CD4-positive, CD25-positive, alpha-beta regulatory T cell (primary cell): Measurements from ENCODE around the gene HDAC4. TPM values are rescaled to one million over a fixed set of nuclear protein-coding genes. Genes with fewer than 3 reads are reported as not detected.
A peak's percentile ranks its signal among the peaks of the same experiment; 100 is the strongest.

Source experiments
- ATAC-seq, 2 donors: fragments of 150-1000 bp; cut with Tn5 transposase; one replicate each; pipeline ENCODE4 v1.10.0; 2021; ENCODE audit warnings: low read depth in 2 of 2, moderate number of reproducible peaks in 2 of 2, moderate library complexity in 1 of 2
- DNase-seq, 3 donors: peaks; one replicate each; pipeline versions ENCODE4 v3.0.0 to v3.0.0-alpha.2; 2012 to 2022; ENCODE audit warnings: mixed read lengths in 1 of 3
- H3K27ac ChIP-seq: one replicate; pipeline ENCODE4 v1.7.0; 2013; ENCODE audit warnings: mild to moderate bottlenecking, low read length; ENCODE audit not compliant: insufficient read depth, poor library complexity, severe bottlenecking
- H3K27me3 ChIP-seq: one replicate; pipeline ENCODE4 v1.7.0; 2013; ENCODE audit warnings: low read length; ENCODE audit not compliant: control insufficient read depth, insufficient read depth
- H3K36me3 ChIP-seq: one replicate; pipeline ENCODE4 v1.7.0; 2013; ENCODE audit warnings: mild to moderate bottlenecking, low read length, moderate library complexity; ENCODE audit not compliant: control insufficient read depth, insufficient read depth
- H3K4me1 ChIP-seq: 2 replicates; pipeline ENCODE4 v1.7.0; 2013; ENCODE audit warnings: mild to moderate bottlenecking, low read length; ENCODE audit not compliant: insufficient read depth, control insufficient read depth, poor library complexity, severe bottlenecking
- H3K4me3 ChIP-seq: one replicate; pipeline ENCODE4 v1.7.0; 2013; ENCODE audit warnings: low read depth, mild to moderate bottlenecking, low read length, moderate library complexity
- H3K9me3 ChIP-seq, 2 experiments: 1 replicate in 1 of 2; 2 replicates in 1 of 2; pipeline ENCODE4 v1.7.0; 2013; ENCODE audit warnings: low read length in 2 of 2, mild to moderate bottlenecking in 1 of 2, moderate library complexity in 1 of 2; ENCODE audit not compliant: control insufficient read depth in 2 of 2
- H3K27ac Mint-ChIP-seq, 3 donors: one replicate each; pipeline ENCODE4 v1.8.0; 2020 to 2022; ENCODE audit warnings: mild to moderate bottlenecking in 3 of 3, mixed read lengths in 3 of 3, moderate library complexity in 2 of 3
- H3K27me3 Mint-ChIP-seq: one replicate; pipeline ENCODE4 v1.8.0; 2022; ENCODE audit warnings: mild to moderate bottlenecking, mixed read lengths
- H3K36me3 Mint-ChIP-seq: one replicate; pipeline ENCODE4 v1.8.0; 2020; ENCODE audit warnings: mixed read lengths
- H3K4me1 Mint-ChIP-seq, 4 donors: one replicate each; pipeline ENCODE4 v1.8.0; 2020 to 2022; ENCODE audit warnings: mixed read lengths in 4 of 4, mild to moderate bottlenecking in 1 of 4
- H3K4me3 Mint-ChIP-seq, 4 donors: one replicate each; pipeline ENCODE4 v1.8.0; 2020 to 2022; ENCODE audit warnings: mild to moderate bottlenecking in 4 of 4, mixed read lengths in 4 of 4, moderate library complexity in 3 of 4
- H3K9me3 Mint-ChIP-seq, 7 donors: one replicate each; pipeline ENCODE4 v1.8.0; 2020 to 2022; ENCODE audit warnings: mixed read lengths in 7 of 7, mild to moderate bottlenecking in 3 of 7, moderate library complexity in 2 of 7
- polyA plus RNA-seq, 4 donors: library from polyadenylated mRNA; unstranded; fragments of 300-500 nt; fragmentation: Illumina TruSeq; gene quantifications; one replicate each; pipeline ENCODE4 v1.2.3, GENCODE V29; 2021
- total RNA-seq: library from RNA; stranded (reverse); gene quantifications from one replicate; pipeline ENCODE4 v1.2.3, GENCODE V29; 2022

The HDAC4 gene
- total and polyA plus RNA-seq, 5 donors from 2014 or later = 6.5 to 118 (median 8.6) TPM

DNA sequence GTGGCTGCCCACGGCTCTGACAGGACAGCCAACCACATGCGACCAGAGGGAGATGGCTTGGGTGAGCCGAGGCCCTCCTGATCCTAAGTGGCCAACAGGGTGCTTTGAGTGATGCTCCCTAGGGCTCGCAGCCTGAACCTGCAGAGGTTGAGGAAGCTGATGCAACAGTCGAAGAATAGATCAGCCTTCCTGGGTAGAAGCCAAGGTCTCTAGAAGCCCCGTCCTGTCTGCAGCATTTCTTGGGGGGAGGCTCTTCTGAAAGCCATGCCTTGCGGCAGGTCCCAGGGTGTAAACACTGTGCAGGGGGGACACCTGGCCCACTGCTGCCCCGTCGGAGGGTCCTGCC is 136.4 kb downstream of the HDAC4 start:
- Mint-ChIP-seq H3K27ac (peak overlapping the region; percentile 98 to 100 (median 99)), H3K4me1 (peaks cover 35 to 96% (median 52%) of the 10 kb centered on the region in 4 donors), H3K9me3 (peaks cover 0 to 1% (median 0%) of the 10 kb centered on the region in 7 donors), H3K27me3 (no peaks in the 10 kb centered on the region), H3K4me3 (peak overlapping the region; percentile 64 to 99 (median 85)), H3K36me3 (peaks cover 7% of the 10 kb centered on the region)
- no peaks in the 10 kb centered on the region for H3K27me3 ChIP-seq
- H3K4me3 ChIP-seq = peak overlapping the region; percentile 75
- peaks cover 4% of the 10 kb centered on the region for H3K36me3 ChIP-seq
- H3K27ac ChIP-seq = peak overlapping the region; percentile 93
- DNase-seq (no peak), ATAC-seq (no peak)
- H3K9me3 ChIP-seq = no peaks in the 10 kb centered on the region
- peaks cover 94% of the 10 kb centered on the region for H3K4me1 ChIP-seq

GRCh38 chr2:239263669-239264491 is 136.9 kb downstream of the HDAC4 start:
- no peak for ATAC-seq
- peaks cover 4% of the 10 kb centered on the region for H3K36me3 ChIP-seq
- peak overlapping the region; percentile 93 for H3K27ac ChIP-seq
- Mint-ChIP-seq H3K9me3 (peaks cover 0 to 1% (median 0%) of the 10 kb centered on the region in 7 donors), H3K27me3 (no peaks in the 10 kb centered on the region), H3K27ac (peak overlapping the region; percentile 98 to 100 (median 99)), H3K4me3 (peak overlapping the region in 3 of 4 donors; percentile 73 to 99 (median 97)), H3K4me1 (peaks cover 33 to 96% (median 51%) of the 10 kb centered on the region in 4 donors), H3K36me3 (peaks cover 8% of the 10 kb centered on the region)
- no peaks in the 10 kb centered on the region for H3K9me3 ChIP-seq
- no peak for DNase-seq
- H3K4me3 ChIP-seq = peak overlapping the region; percentile 31
- peaks cover 94% of the 10 kb centered on the region for H3K4me1 ChIP-seq
- H3K27me3 ChIP-seq = no peaks in the 10 kb centered on the region

DNA sequence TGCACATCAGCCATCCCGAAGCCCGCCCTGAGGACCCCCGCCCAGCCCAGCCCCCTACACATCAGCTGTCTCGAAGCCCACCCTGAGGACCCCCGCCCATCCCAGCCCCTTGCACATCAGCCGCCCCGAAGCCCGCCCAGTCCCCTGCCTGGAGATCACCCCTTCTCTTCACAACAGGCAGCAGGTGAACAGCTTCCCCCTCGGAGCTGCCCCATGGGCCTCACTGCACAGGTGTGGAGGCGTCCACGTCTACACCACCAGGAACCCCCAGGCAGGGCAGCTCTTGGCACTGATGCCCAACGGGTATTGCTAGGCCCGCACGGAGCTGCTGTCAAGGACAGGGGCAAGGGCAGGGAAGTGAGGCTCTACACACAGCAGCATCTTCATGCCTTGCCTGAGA is 137.6 kb downstream of the HDAC4 start:
- ATAC-seq (no peak), DNase-seq (no peak)
- no peak overlapping the region for H3K27ac ChIP-seq
- Mint-ChIP-seq H3K4me3 (peak overlapping the region in 2 of 4 donors; percentile 40 to 67), H3K9me3 (peaks cover 0 to 3% (median 0%) of the 10 kb centered on the region in 7 donors), H3K36me3 (peaks cover 11% of the 10 kb centered on the region), H3K27me3 (no peaks in the 10 kb centered on the region), H3K27ac (peak overlapping the region; percentile 69 to 100 (median 99)), H3K4me1 (peaks cover 34 to 96% (median 51%) of the 10 kb centered on the region in 4 donors)
- H3K36me3 ChIP-seq = peaks cover 4% of the 10 kb centered on the region
- H3K4me1 ChIP-seq = peaks cover 94% of the 10 kb centered on the region
- H3K4me3 ChIP-seq = no peak overlapping the region
- H3K27me3 ChIP-seq = no peaks in the 10 kb centered on the region
- H3K9me3 ChIP-seq = no peaks in the 10 kb centered on the region

- H3K36me3 ChIP-seq = peaks cover 4% of the 10 kb centered on the region
- H3K4me1 ChIP-seq = peaks cover 92% of the 10 kb centered on the region
- Mint-ChIP-seq H3K36me3 (peaks cover 17% of the 10 kb centered on the region), H3K27me3 (no peaks in the 10 kb centered on the region), H3K9me3 (peaks cover 0 to 9% (median 3%) of the 10 kb centered on the region in 7 donors), H3K27ac (peak overlapping the region in 2 of 3 donors; percentile 79 to 100), H3K4me3 (peak overlapping the region in 3 of 4 donors; percentile 16 to 70 (median 42)), H3K4me1 (peaks cover 33 to 96% (median 52%) of the 10 kb centered on the region in 4 donors)
- H3K27me3 ChIP-seq = no peaks in the 10 kb centered on the region
- ATAC-seq (no peak), DNase-seq (no peak)
- no peak overlapping the region for H3K4me3 ChIP-seq
- H3K9me3 ChIP-seq = peaks cover 0 to 1% of the 10 kb centered on the region in 2 experiments
- H3K27ac ChIP-seq = no peak overlapping the region
Observed at GRCh38 chr2:239262484-239263230, 138.2 kb downstream of the HDAC4 start.

DNA sequence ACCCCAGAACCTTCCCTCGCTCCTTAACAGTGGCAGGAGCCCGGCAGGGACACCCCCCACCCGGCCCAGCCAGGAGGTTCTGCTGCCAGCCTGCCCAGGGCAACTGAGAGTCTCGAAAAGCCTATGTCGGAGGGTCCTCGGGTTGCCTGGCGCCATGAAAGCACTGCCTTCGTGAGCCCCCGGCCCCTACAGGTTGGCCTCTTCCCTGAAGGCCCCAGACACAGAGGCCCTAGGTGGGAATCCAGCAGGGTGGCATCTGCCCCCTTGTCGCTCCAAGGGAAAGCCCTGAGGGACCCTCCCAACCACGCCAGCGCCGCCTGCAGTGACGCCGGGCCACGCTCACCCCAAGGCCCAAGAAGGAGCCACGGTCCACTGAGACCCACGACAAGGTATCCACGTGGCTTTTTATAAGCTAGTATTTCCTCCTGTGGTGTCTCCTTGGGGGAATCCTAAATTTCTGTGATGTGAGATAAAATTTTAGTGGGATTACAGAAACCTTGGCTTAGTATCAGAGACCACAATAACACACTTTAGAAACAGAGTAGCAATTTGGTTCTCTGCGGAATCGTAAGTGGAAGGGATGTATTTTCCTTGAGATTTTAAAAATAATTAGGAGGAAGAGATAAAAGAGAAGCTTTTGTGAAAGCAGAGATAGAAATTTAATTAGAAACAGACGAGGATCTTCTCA is 138.9 kb downstream of the HDAC4 start:
- Mint-ChIP-seq H3K4me3 (peak overlapping the region in 3 of 4 donors; percentile 42 to 70 (median 53)), H3K9me3 (peaks cover 0 to 14% (median 2%) of the 10 kb centered on the region in 7 donors), H3K4me1 (peaks cover 35 to 96% (median 53%) of the 10 kb centered on the region in 4 donors), H3K27me3 (no peaks in the 10 kb centered on the region), H3K36me3 (peaks cover 24% of the 10 kb centered on the region), H3K27ac (peak overlapping the region in 2 of 3 donors; percentile 76 to 79)
- H3K4me3 ChIP-seq = no peak overlapping the region
- ATAC-seq = no peak
- DNase-seq = no peak
- H3K4me1 ChIP-seq = peaks cover 85% of the 10 kb centered on the region
- peaks cover 0 to 3% of the 10 kb centered on the region in 2 experiments for H3K9me3 ChIP-seq
- peaks cover 8% of the 10 kb centered on the region for H3K36me3 ChIP-seq
- H3K27me3 ChIP-seq = no peaks in the 10 kb centered on the region
- no peak overlapping the region for H3K27ac ChIP-seq

DNA sequence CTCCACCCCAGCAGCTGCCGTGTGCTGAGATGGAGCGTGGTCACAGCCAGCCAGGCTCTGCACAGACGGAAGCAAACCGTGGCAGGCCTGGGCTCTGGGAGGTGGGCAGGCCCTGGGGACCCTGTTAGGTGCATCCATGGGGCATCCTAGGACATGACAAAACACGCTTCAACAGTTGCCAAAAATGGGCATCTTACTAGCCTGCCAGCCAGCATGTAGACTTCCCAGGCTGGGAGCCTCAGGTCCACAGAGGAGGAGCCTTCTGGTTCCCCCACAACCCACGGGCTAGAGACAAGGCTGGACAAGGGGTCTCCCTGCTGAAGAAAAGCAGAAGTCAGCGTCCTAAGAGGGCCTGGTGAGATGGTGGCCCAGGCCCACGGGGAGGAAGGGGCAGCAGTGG is 139.5 kb downstream of the HDAC4 start:
- peaks cover 24% of the 10 kb centered on the region for H3K36me3 Mint-ChIP-seq

More for the DNA sequence above, 139.5 kb downstream of the HDAC4 start:
- H3K9me3 ChIP-seq = peaks cover 0 to 3% of the 10 kb centered on the region in 2 experiments
- H3K27ac ChIP-seq = no peak overlapping the region
- DNase-seq (no peak), ATAC-seq (no peak)
- H3K36me3 ChIP-seq = peaks cover 8% of the 10 kb centered on the region
- H3K27me3 ChIP-seq = no peaks in the 10 kb centered on the region
- Mint-ChIP-seq H3K27ac (peak overlapping the region in 1 of 3 donors; percentile 51), H3K4me1 (peaks cover 31 to 94% (median 56%) of the 10 kb centered on the region in 4 donors), H3K27me3 (no peaks in the 10 kb centered on the region), H3K9me3 (peaks cover 0 to 14% (median 2%) of the 10 kb centered on the region in 7 donors), H3K4me3 (peak overlapping the region in 2 of 4 donors; percentile 26 to 79)
- H3K4me3 ChIP-seq = no peak overlapping the region
- H3K4me1 ChIP-seq = peaks cover 80% of the 10 kb centered on the region
